HG03342 (cell line): ENCODE results near the gene ANO4.

Experiments
- ATAC-seq: cut with Tn5 transposase; IDR thresholded peaks from one replicate; pipeline ENCODE4 v1.9.1; 2021; ENCODE audit warnings: mild to moderate bottlenecking, moderate library complexity; ENCODE audit not compliant: unreplicated experiment

Gene ANO4

DNA sequence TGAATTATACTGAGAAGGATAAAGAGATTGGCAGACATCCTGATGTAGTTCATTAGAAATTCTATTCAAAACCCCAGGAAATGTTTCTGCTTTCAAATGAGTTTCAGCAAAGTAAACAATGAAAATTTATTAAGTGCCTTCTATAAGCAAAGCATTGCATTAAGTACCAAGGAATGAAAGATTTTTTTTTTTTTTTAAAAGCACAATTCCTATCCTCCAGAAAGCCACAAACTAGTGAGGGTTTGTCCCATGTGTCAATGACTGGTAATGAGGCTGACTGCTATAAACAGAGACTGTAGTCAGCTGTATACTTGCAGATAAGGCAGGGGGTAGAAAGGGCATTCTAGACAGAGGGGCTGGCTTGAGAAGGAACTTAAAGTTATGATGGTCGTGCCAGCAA, 6.7 kb downstream of the ANO4 start:
- no peak for ATAC-seq

DNA sequence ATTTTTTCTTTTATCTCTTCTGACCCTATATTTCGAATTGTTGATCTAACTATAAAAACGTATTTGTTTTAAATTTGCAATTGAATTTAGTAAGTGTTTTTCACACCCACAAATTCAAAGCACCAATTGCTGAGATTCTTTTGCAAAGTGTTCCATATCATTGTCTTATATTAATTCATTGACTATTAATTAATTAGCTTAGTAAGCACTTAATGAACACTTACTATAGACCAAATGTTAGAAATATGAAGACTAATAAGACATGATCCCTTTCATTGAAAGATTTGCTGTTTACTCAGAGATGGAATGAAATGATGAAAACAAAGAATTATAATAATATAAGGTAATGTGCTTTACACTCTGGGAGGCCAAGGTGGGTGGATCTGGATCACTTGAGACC, 14.2 kb downstream of the ANO4 start:
- ATAC-seq: no peak

DNA sequence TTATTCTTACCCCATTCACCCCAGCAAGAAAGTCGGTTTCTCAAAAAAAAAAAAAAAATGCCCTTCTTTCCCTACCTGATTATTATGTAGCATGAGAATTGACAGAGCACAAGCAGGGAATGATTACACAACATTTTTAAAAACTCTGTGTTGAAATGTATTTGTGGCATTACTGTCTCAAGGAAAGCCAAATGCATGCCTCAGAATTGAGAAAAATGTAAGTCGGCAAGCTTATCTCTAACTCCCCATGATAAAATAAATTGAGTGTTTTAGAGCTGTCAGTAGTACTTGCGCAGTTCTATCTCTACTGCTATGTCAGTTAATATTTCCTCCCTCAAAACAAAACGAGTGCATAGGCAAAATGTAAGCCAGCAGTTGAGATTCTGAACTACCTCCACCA, 25.7 kb downstream of the ANO4 start:
- no peak for ATAC-seq

DNA sequence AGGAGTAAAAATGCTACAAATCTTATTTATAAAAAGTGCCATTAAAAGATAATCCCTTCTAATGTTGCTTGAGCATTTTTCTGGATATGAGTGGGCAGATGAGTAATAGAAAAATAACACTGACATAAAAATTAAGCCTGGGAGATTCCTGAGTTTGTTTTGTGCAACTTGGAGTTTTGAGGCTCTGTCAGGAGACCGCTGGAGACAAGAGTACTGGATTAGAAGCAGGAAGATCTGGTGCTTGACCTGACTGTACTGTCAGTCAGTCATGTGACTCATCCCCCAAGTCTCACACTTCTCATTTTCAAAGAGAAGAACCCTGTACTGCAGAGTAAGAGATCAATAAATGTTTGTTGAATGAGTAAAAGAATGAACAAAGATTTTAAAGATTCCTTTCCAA, 29.4 kb downstream of the ANO4 start:
- ATAC-seq: no peak

GRCh38 chr12:100824476-100824875, 29.9 kb downstream of the ANO4 start:
- no peak for ATAC-seq

- ATAC-seq: no peak
Observed at GRCh38 chr12:100826323-100826722, 31.7 kb downstream of the ANO4 start.

GRCh38 chr12:100827901-100828520, 33.4 kb downstream of the ANO4 start:
- ATAC-seq: no peak

- ATAC-seq: no peak
Observed at GRCh38 chr12:100830003-100830795, 35.6 kb downstream of the ANO4 start.

- ATAC-seq: no peak
Observed at GRCh38 chr12:100833282-100833681, 38.7 kb downstream of the ANO4 start.

GRCh38 chr12:100840748-100841147, 46.2 kb downstream of the ANO4 start:
- ATAC-seq: no peak

- ATAC-seq: no peak
Observed at GRCh38 chr12:100842156-100842555, 47.6 kb downstream of the ANO4 start.

DNA sequence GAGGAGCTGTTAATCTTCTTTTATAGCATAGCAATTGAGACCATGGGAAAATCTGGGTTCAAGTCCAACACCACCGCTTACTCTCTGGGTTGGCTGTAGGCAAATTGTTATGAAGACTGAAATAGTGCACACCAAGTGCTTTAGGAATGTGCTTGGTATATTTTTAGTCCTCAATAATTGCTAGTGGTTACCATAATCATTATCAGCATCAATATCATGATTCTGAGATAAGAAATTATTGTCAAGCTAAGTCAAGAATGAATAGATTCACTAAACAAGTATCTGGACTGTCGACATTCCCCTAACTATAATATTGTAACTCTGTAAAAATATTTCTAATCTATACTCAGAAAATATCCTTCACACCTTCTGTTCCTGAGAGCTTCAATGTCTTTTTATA, 48.5 kb downstream of the ANO4 start:
- no peak for ATAC-seq

DNA sequence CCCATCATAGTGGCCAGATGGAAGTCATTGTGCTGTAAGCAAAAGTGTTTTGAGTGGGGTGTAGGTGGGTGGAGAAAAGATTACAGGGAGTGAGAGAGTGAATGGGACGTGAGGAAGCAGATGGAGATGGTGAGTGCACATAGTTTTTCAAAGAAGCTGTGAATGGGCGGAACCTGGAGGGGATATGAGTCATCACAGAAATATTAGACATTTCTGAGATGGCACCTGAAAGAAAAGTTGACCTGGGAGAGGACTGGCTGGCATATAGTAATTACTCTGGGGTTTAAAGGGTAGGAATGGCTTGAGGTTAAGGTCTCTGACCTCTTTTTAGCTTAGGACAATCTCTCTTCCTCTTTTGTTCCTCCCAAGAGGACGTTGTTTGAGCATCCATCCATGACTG, 50.5 kb downstream of the ANO4 start:
- no peak for ATAC-seq

DNA sequence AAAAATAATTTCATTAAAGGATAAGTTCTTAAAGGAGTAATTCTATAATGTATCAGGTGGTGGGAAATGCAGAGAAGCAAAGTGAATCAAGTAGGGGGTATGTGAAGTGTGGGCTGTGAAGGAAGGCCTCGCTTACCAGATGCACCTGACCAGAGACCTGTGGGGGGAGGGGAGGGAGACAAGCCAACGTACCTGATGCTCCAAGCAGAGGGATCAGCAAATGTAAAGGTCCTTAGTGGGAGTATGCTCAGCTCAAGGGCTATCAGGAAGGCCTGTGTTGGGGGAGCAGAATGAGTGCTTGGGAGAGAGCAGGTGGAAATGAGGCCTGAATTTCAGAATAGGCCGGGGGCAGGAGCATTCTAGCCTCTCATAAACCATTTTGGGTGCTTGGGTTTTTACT, 57.1 kb downstream of the ANO4 start:
- ATAC-seq: no peak

GRCh38 chr12:100857418-100857817, 62.8 kb downstream of the ANO4 start:
- ATAC-seq: no peak

DNA sequence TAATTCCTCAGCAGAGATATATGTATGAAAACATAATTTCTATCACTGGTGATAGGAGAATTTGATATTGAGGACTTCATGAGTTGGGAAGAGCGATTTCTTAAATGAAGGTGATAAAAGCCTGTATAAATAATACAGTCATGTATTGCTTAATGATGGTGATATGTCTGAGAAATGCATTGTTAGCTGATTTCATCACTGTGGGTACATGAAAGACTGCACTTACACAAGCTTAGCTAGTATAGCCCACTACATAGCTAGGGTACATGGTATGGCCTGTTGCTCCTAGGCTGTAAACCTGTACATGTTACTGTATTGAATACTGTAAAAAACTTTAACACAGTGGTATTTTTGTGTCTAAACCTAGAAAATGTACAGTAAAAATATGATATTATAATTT, 63.4 kb downstream of the ANO4 start:
- ATAC-seq: no peak

DNA sequence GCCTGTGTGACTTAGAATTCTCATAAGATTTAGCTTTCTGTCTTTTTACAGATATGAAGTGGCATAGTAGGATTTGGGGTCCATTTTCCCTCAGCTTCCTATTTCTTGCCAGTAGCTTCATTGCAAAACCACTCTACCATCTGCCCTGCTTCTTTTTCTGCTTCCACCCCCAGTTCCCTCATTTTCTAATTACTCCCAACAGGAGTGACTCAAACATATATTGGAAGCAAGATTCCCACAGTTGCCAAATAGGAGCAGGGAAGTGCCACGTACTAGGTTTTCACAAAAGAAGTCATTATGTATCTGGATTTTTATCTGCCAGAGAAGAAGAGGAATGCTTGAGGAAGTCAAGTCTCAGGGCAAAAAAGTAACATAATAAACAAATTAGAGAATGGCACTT, 64.1 kb downstream of the ANO4 start:
- ATAC-seq: no peak

- no peak for ATAC-seq
Observed at GRCh38 chr12:100859063-100859627, 64.6 kb downstream of the ANO4 start.

GRCh38 chr12:100860611-100861010, 66.0 kb downstream of the ANO4 start:
- ATAC-seq: no peak

GRCh38 chr12:100862676-100863075, 68.1 kb downstream of the ANO4 start:
- no peak for ATAC-seq

- ATAC-seq: no peak
Observed at GRCh38 chr12:100864366-100864765, 69.8 kb downstream of the ANO4 start.

GRCh38 chr12:100867639-100868393, 73.2 kb downstream of the ANO4 start:
- no peak for ATAC-seq
